Fibroblast of lung (primary cell): Measurements from ENCODE around the gene CDC5L. TPM values are rescaled to one million over a fixed set of nuclear protein-coding genes. Genes with fewer than 3 reads are reported as not detected.

ENCODE experiments used
- DNase-seq, 2 donors: peaks; one replicate each; pipeline versions ENCODE4 v3.0.0 to v3.0.0-alpha.2; 2010; ENCODE audit warnings: low read depth in 2 of 2
- H2AFZ ChIP-seq: 2 replicates; pipeline ENCODE4 v1.5.1; 2012; ENCODE audit warnings: low read length, control low read depth, inconsistent platforms
- H3K27ac ChIP-seq: 2 replicates; pipeline ENCODE4 v1.5.1; 2011; ENCODE audit warnings: low read length, control low read depth; ENCODE audit not compliant: insufficient read depth
- H3K27me3 ChIP-seq: 2 replicates; pipeline ENCODE4 v1.5.1; 2011; ENCODE audit warnings: mild to moderate bottlenecking, low read length; ENCODE audit not compliant: control insufficient read depth, insufficient read depth
- H3K36me3 ChIP-seq: 2 replicates; pipeline ENCODE4 v1.5.1; 2011; ENCODE audit warnings: low read length; ENCODE audit not compliant: control insufficient read depth, insufficient read depth
- H3K4me1 ChIP-seq: 2 replicates; pipeline ENCODE4 v1.5.1; 2011; ENCODE audit warnings: low read length; ENCODE audit not compliant: control insufficient read depth, insufficient read depth; ENCODE audit errors: extremely low read depth
- H3K4me2 ChIP-seq: 2 replicates; pipeline ENCODE4 v1.5.1; 2011; ENCODE audit warnings: low read length, control low read depth; ENCODE audit not compliant: insufficient read depth; ENCODE audit errors: extremely low read depth
- H3K4me3 ChIP-seq, 4 experiments: fragments of 200-600 bp in 1 of 4; sonication (generic) in 1 of 4; replicated peaks in 1 of 4; 2 replicates each; pipeline ENCODE4 v1.5.1; 2011 to 2016; ENCODE audit warnings: low read length in 4 of 4, low read depth in 3 of 4, mild to moderate bottlenecking in 3 of 4, control low read depth in 2 of 4, inconsistent platforms in 1 of 4, mixed read lengths in 1 of 4; ENCODE audit not compliant: insufficient read depth in 1 of 4; ENCODE audit errors: control extremely low read depth in 1 of 4
- H3K79me2 ChIP-seq: 2 replicates; pipeline ENCODE4 v1.5.1; 2012; ENCODE audit warnings: mild to moderate bottlenecking, low read length, inconsistent platforms; ENCODE audit not compliant: control insufficient read depth, insufficient read depth
- H3K9ac ChIP-seq: 2 replicates; pipeline ENCODE4 v1.5.1; 2011; ENCODE audit warnings: mild to moderate bottlenecking, low read length, control low read depth; ENCODE audit not compliant: insufficient read depth
- H3K9me3 ChIP-seq: 2 replicates; pipeline ENCODE4 v1.5.1; 2012; ENCODE audit warnings: low read depth, low read length; ENCODE audit not compliant: control insufficient read depth, insufficient read depth
- H4K20me1 ChIP-seq: 2 replicates; pipeline ENCODE4 v1.5.1; 2011; ENCODE audit warnings: low read length; ENCODE audit not compliant: control insufficient read depth, insufficient read depth; ENCODE audit errors: extremely low read depth
- EZH2 ChIP-seq: IDR thresholded peaks from 2 replicates; pipeline ENCODE4 v1.5.1; 2012; ENCODE audit warnings: low read length, control low read depth, mild to moderate bottlenecking; ENCODE audit errors: missing control alignments
- polyA plus RNA-seq, 2 donors: library from polyadenylated mRNA; depleted of rRNA in 1 of 2; stranded (reverse) in 1 of 2; unstranded in 1 of 2; fragments of >200 nt; gene quantifications; 2 replicates each; pipeline ENCODE4 v1.2.1, GENCODE V29; 2011 to 2012; ENCODE audit warnings: missing spikeins in 1 of 2
- total RNA-seq: library from RNA; depleted of rRNA; stranded (reverse); fragments of >200 nt; gene quantifications from 2 replicates; pipeline ENCODE4 v1.2.1, GENCODE V29; 2014
- TF ChIP-seq, protein P1 (sequence below), 2 donors: IDR thresholded peaks in 1 of 2; conservative IDR thresholded peaks in 1 of 2; 1 replicate in 1 of 2; 2 replicates in 1 of 2; pipeline ENCODE4 v1.5.1; 2011 to 2012; ENCODE audit warnings: low read length in 2 of 2, control low read depth in 1 of 2, inconsistent platforms in 1 of 2, low read depth in 1 of 2, mild to moderate bottlenecking in 1 of 2

Gene CDC5L
- total and polyA plus RNA-seq, 2 donors (not counting 1 experiment from before 2014, with no cell fraction given): 18.7 to 22.5 TPM

DNA sequence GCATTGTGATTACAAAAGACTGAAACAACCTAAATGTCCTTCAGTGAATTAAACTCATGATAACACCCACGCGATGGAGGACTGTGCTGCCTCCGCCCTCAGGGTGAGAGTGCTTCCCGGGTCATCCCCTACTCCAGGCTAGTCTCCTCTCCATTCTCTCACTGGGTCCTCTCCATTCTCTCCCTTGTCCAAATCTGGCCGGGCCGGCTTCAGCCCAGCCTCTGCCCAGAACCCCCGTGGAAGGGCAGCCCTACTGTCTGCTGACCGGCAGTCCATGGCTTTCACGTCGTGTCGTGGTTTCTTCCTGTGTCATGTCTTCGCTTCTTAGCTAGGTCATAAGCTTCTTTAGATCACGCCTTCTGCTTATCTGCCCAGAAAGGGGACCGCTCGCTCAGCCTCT is 74.8 kb downstream of the CDC5L start:
- Histone ChIP-seq H3K27me3 (no peaks in the 10 kb centered on the region), H3K9me3 (no peaks in the 10 kb centered on the region), H3K9ac (no peak overlapping the region), H3K79me2 (no peaks in the 10 kb centered on the region), H4K20me1 (no peaks in the 10 kb centered on the region), H3K27ac (no peak overlapping the region), H3K36me3 (no peaks in the 10 kb centered on the region), H3K4me1 (peaks cover 3% of the 10 kb centered on the region), H3K4me2 (no peak overlapping the region), H3K4me3 (no peak overlapping the region), H2AFZ (no peak overlapping the region)
- TF ChIP-seq, protein P1, sequence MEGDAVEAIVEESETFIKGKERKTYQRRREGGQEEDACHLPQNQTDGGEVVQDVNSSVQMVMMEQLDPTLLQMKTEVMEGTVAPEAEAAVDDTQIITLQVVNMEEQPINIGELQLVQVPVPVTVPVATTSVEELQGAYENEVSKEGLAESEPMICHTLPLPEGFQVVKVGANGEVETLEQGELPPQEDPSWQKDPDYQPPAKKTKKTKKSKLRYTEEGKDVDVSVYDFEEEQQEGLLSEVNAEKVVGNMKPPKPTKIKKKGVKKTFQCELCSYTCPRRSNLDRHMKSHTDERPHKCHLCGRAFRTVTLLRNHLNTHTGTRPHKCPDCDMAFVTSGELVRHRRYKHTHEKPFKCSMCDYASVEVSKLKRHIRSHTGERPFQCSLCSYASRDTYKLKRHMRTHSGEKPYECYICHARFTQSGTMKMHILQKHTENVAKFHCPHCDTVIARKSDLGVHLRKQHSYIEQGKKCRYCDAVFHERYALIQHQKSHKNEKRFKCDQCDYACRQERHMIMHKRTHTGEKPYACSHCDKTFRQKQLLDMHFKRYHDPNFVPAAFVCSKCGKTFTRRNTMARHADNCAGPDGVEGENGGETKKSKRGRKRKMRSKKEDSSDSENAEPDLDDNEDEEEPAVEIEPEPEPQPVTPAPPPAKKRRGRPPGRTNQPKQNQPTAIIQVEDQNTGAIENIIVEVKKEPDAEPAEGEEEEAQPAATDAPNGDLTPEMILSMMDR (conservative IDR thresholded peaks at IDR 0.05 in 1 of 2, IDR thresholded peaks at IDR 0.05 in 1 of 2; ENCODE audit: low read depth in 1 of 2, low read length in 2 of 2): no peak
- no peak for TF ChIP-seq EZH2
- no peak for DNase-seq

- Histone ChIP-seq H2AFZ (no peak overlapping the region), H3K9me3 (no peaks in the 10 kb centered on the region), H3K4me3 (no peak overlapping the region), H3K27me3 (no peaks in the 10 kb centered on the region), H3K9ac (no peak overlapping the region), H3K27ac (no peak overlapping the region), H3K79me2 (no peaks in the 10 kb centered on the region), H3K4me1 (peaks cover 3% of the 10 kb centered on the region), H3K36me3 (no peaks in the 10 kb centered on the region), H4K20me1 (no peaks in the 10 kb centered on the region), H3K4me2 (no peak overlapping the region)
- DNase-seq: peak in 1 of 2 donors; percentile 55
- no peak for TF ChIP-seq EZH2
- TF ChIP-seq, protein P1 (conservative IDR thresholded peaks at IDR 0.05 in 1 of 2, IDR thresholded peaks at IDR 0.05 in 1 of 2; ENCODE audit: low read depth in 1 of 2, low read length in 2 of 2): no peak
Observed at GRCh38 chr6:44462797-44463727, 75.6 kb downstream of the CDC5L start.

GRCh38 chr6:44463728-44464450 is 76.4 kb downstream of the CDC5L start:
- no peaks in the 10 kb centered on the region for H3K27me3 ChIP-seq
- peaks cover 3% of the 10 kb centered on the region for H3K4me1 ChIP-seq
- H3K4me2 ChIP-seq: no peak overlapping the region
- no peak overlapping the region for H3K9ac ChIP-seq
- no peaks in the 10 kb centered on the region for H4K20me1 ChIP-seq
- no peak overlapping the region for H2AFZ ChIP-seq
- H3K27ac ChIP-seq: no peak overlapping the region
- H3K36me3 ChIP-seq: no peaks in the 10 kb centered on the region
- DNase-seq: no peak
- H3K79me2 ChIP-seq: no peaks in the 10 kb centered on the region
- H3K4me3 ChIP-seq: no peak overlapping the region
- H3K9me3 ChIP-seq: no peaks in the 10 kb centered on the region
- TF ChIP-seq, protein P1 (conservative IDR thresholded peaks at IDR 0.05 in 1 of 2, IDR thresholded peaks at IDR 0.05 in 1 of 2; ENCODE audit: low read depth in 1 of 2, low read length in 2 of 2): no peak
- TF ChIP-seq EZH2: no peak
